PC-9 (cell line): ENCODE data around the gene AKAP8L.

Experiments used
- EZH2 ChIP-seq: fragments of 200-600 bp; sonication (generic); IDR thresholded peaks from 2 replicates; pipeline ENCODE4 v1.8.0; 2017; ENCODE audit warnings: antibody characterized with exemption, low read depth
- TF ChIP-seq, protein P1 (sequence below): fragments of 200-600 bp; sonication (generic); conservative IDR thresholded peaks from 2 replicates; pipeline ENCODE4 v1.6.1; 2017; ENCODE audit warnings: mixed run types, antibody characterized with exemption, mild to moderate bottlenecking, moderate library complexity

DNA sequence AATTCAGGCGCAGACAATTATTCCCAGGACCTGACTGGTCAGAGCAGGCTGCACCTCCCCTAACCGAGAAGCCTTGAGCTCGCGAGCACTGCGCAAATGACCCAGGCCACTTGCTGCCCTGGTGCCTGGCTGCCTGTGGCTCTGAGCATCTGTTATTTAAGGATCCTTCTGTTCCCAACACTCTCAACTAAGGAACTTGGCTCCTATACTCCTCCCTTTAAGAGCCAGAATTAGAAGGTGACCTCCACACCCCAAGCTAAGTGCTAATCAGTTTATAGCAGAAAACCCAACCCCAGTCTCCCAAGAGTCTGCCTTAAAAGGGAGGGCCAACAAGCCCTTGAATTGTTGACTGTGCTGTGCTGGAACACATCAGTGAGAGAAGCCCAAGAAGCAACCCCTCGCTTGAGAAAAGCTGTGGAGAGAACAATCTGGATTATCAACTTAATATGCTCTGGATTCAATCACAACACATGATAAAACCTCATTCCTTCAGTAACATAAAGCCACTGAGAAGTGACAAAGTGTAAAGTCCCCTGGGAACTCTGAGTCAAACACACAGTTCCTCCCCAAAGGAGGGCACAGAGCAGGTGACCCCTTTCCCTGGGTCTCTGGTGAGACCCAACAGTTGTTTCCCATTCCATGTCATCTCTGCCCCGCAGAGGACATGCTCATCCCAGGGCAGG is 14.6 kb downstream of the AKAP8L start:
- TF ChIP-seq, protein P1, sequence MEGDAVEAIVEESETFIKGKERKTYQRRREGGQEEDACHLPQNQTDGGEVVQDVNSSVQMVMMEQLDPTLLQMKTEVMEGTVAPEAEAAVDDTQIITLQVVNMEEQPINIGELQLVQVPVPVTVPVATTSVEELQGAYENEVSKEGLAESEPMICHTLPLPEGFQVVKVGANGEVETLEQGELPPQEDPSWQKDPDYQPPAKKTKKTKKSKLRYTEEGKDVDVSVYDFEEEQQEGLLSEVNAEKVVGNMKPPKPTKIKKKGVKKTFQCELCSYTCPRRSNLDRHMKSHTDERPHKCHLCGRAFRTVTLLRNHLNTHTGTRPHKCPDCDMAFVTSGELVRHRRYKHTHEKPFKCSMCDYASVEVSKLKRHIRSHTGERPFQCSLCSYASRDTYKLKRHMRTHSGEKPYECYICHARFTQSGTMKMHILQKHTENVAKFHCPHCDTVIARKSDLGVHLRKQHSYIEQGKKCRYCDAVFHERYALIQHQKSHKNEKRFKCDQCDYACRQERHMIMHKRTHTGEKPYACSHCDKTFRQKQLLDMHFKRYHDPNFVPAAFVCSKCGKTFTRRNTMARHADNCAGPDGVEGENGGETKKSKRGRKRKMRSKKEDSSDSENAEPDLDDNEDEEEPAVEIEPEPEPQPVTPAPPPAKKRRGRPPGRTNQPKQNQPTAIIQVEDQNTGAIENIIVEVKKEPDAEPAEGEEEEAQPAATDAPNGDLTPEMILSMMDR, result no peak
- no peak for TF ChIP-seq EZH2
